ENCODE data around the gene PTPRR. TPM values are rescaled to one million over a fixed set of nuclear protein-coding genes. Genes with fewer than 3 reads are reported as not detected.
"Not testable (repeated sequence)": the region's sequence is repeated elsewhere in the genome, so short reads cannot be mapped to it uniquely, and the experiment has no call there.

Gene PTPRR
- total RNA-seq, 1 donor from 2014 or later: not detected

DNA sequence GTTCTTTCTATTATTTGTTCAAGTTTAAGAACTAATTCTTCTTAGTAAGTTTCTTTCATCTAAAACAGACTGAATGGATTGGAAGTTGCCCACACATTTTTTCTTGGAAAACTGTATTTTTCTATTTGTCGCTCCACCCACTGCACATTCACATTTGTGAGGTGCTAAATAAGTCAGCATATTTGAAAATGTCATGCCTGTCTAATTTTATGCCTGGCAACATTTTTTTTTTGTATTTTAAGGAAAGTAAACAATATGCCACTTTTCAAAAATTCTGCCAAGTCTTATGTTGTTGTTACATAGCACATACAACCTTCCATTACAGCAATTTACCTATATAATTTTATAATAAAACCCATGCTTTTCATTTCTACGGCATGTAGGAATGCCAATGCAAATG lies 170.6 kb downstream of the PTPRR start:
- intact Hi-C loops (cut with micrococcal nuclease): no loop called here

DNA sequence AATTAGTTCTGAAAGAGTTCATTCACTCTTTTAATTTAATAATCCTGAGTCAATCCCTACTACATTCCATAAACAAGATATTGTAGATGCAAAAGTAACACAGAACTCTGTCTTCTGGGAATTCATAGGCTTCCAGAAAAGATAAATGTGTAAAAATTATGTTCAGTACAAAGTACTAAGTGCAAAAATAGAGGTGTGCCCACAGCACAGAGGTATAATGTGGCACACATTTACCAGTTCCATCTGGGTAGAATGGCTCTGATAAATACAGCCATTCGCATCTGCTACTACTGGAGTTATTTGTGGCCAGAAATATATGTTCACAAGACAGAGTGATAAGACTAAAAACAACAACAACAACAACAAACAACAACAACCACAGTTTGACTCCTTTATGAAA lies 171.7 kb downstream of the PTPRR start:
- intact Hi-C loops (cut with micrococcal nuclease): no loop called here

DNA sequence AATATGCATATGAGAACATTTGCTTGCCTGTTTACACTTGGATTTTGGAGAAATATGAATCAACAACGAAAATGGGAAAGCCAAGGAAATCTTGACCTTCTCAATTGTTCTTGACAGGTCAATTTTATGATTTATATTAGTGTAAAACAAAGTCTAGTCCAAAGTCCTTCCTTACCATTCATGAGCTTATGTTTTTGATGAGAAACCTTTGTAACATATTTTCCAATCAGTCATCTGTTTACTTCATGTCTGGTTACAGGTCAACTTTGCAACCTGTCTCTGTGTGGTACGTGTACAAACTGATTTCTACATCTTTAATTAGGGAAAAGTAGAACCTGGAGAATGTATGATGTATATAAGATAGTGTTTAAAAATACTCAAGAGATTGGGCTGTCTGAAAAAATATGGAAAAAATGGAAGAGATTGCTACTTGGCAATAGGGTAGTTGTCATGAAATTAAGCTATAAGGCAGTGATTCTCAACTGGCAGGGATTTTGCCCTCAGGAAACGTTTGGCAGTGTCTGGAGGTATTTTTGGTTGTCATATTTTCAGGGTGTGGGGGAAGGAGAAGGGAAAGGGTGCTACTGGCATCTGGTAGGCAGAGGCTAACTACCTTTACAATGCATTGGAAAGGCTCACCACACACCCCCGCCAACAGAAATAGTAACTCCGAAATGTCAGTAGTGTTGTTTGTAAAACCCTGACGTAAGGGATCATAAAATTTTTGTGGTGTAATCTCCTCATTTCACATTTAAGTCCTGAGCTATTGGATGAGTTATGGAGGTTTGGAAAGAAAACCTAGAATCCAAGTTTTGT lies 172.9 kb downstream of the PTPRR start:
- intact Hi-C loops (cut with micrococcal nuclease): no loop called here

DNA sequence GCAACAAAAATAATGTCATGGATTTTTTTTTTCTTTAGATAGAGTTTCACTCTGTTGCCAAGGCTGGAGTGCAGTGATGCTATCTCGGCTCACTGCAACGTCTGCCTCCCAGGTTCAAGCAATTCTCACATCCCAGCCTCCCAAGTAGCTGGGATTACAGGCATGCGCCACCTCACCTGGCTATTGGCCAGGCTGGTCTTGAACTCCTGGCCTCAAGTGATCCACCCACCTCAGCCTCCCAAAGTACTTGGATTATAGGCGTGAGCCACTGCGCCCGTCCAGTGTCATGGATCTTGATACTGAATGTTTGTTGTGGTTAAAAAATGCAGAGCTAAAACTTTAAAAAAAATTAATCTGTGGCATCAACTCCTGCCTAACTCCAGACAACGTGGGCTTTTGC lies 175.5 kb downstream of the PTPRR start:
- intact Hi-C loops (cut with micrococcal nuclease): no loop called here

DNA sequence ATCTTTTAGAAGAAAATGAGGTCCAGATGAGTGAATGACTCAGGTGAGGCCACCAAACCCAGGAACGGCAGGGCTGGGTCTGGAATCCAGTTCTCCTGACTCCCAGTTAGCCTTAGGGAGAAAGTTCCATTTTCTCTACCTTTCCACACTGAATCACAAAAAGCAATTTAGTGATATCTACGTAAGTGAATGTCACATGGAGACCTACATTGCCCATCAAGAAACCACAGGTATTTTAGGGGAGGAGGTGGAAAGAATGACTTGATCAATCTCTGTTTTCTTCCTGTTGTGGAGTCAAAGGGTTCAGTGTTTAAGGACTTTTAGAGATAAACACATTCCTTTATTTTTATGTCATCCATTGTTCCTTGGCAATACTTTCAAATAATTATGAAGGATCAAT lies 176.4 kb downstream of the PTPRR start:
- intact Hi-C loops (cut with micrococcal nuclease): no loop called here

DNA sequence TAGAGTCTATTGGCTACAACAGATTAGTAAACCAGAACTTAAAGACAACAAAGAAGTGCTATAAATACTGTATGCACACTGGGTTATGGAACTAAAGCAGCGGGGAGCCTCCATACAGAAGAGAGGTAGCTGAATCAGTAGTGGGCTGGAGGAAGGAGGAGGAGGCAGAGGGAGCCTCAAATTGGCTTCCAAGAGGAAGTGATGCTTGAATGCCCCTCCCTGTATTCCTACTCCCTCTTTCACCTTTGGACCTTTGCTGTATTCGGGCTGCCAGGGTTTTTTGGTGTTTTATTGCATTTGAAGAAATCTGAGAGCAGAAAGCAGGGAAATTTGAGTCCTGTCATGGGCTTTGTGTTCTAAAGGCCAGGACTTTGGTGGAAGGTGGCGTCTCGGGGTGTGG lies 179.3 kb downstream of the PTPRR start:
- intact Hi-C loops (cut with micrococcal nuclease): no loop called here

DNA sequence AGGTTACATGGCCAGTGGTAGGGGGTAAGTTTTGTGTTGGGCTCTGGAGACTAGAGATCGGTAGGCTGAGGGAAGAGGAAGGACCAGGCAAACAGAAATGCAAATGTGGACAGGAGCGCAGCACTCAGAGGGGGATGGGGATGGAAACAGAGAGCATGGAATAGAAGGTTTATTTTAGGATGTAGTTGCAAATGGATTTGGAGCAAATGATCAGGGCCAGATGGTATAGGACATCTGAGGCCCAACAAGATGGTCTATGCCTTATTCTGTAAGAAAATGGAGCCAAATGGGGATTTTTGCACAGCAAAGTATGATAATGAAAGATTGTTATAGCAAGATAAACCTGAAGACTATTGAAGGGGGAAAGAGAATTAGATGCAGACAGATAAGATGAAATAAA lies 180.8 kb downstream of the PTPRR start:
- intact Hi-C loops (cut with micrococcal nuclease): no loop called here

DNA sequence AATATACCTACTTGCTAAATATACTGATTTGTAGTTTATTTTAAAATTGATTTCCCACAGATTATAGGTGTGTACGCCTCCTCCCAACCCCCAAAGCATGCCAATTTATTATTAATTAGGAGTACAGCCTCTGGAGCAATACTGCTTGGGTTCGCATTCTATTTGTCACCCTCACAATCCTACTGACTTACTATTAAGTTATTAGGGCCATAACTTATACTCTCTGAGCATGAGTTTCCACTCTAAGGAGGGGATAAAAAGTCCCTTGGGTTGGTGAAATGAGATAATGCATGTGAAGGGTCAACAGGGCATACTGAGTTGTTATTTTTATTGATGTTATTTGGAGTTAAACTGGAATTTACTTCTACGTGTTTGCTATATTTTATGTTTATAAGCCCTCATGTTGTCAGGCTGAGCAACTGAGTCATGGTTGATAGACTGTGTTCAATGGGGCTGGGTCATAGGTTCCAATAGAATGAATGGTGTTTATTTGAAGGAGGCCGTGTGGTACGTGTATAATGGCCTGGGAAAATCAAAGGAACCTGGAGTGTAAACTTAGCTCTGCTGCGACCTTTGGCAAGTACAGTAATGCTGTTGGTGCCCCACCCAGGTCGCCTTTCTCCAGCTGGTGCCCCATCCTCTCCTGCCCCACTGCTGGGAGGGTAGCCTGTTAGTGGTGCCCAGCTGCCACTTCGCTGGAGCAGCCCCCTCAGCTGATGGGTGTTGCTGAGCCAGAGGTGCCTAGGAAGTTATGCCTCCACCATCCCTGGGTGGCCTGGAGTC lies 184.0 kb downstream of the PTPRR start:
- intact Hi-C loops (cut with micrococcal nuclease): no loop called here

DNA sequence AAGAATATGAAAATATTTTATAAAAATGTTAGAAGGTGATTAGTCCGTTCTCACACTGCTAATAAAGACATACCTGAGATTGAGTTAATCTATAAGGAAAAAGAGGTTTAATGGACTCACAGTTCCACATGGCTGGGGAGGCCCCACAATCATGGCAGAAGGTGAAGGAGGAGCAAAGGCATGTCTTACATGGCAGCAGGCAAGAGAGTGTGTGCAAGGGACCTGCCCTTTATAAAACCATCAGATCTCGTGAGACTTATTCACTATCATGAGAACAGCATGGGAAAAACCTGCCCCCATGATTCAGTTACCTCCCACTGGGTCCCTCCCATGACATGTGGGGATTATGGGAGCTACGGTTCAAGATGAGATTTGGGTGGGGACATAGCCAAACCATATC lies 185.3 kb downstream of the PTPRR start:
- intact Hi-C loops (cut with micrococcal nuclease): not testable (repeated sequence)

DNA sequence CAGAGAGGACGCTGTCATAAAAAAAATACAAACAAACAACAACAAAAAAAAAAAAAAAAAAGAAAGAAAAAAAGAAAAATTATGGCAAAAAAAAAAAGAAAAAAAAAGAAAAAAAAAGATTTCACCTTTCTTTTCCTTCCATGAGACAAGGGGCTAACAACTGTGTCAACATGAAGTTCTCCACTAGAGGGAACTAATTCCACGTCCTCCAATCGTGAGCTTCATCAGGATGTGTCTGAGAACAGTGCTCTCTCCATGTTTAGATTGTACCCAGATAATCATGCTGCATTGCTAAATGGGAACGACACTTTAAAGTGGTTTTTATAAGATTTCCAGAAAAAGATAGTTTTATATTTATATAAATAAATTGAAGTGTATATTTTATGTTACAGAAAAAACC lies 187.2 kb downstream of the PTPRR start:
- intact Hi-C loops (cut with micrococcal nuclease): loop anchor here (1.0 kb wide), 1 partner anchor 116 kb away; no protein-coding TSS in a partner anchor

DNA sequence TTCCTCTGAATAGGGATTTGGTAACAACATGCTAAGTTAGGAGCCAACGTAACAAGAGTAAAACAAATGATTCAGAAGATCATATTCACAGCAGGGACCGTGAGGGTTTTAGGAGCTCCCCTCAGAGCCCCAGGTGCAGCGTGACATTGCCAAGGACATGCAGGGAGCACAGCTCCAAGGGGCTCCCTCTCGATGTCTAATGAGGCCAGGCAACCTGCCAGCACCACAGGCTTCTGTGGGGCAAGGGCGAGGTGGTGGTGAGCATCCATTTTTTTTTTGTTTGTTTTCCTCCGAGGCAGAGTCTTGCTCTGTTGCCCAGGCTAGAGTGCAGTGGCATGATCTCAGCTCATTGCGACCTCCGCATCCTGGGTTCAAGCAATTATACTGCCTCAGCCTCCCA lies 188.3 kb downstream of the PTPRR start:
- intact Hi-C loops (cut with micrococcal nuclease): no loop called here

DNA sequence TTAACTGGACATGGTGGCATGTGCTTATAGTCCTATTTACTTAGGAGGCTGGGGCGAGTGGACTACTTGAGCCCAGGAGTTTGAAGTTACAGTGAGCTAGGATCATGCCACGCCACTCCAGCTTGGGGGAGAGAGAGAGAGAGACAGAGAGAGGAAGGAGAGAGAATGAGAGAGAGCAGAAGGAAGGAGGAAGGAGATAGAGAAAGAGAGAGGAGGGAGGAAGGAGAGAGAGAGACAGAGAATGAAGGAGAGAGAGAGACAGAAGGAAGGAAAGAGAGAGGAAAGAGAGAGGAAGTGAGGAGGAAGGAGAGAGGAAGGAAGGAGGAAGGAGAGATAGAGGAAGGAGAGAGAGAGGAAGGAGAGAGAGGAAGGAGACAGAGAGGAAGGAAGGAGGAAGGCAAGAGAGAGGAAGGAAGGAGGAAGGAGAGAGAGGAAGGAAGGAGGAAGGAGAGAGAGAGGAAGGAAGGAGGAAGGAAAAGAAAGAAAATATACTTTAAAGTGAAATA lies 189.8 kb downstream of the PTPRR start:
- intact Hi-C loops (cut with micrococcal nuclease): loop anchor here (1.0 kb wide), 2 partner anchors 140 to 851 kb away; no protein-coding TSS in a partner anchor

DNA sequence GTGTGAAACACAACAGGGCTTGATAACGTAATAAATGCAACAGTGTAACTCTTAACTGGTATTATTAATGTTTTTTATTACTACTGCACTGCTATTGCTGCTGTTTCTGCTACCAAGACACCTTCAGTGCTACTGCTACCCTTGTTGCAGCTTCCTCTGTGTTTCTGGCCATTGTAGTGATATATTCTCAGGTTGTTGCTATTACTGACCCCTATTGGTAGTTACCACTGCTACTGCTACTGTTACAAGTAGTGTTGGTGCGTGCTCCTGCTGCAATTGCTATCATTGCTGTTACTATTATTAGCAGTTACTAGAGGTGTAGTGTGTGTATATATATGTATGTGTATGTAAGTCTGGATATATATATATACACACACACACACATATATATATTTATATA lies 196.1 kb downstream of the PTPRR start:
- intact Hi-C loops (cut with micrococcal nuclease): loop anchor here (5.0 kb wide), 1 partner anchor 822 kb away; no protein-coding TSS in a partner anchor

DNA sequence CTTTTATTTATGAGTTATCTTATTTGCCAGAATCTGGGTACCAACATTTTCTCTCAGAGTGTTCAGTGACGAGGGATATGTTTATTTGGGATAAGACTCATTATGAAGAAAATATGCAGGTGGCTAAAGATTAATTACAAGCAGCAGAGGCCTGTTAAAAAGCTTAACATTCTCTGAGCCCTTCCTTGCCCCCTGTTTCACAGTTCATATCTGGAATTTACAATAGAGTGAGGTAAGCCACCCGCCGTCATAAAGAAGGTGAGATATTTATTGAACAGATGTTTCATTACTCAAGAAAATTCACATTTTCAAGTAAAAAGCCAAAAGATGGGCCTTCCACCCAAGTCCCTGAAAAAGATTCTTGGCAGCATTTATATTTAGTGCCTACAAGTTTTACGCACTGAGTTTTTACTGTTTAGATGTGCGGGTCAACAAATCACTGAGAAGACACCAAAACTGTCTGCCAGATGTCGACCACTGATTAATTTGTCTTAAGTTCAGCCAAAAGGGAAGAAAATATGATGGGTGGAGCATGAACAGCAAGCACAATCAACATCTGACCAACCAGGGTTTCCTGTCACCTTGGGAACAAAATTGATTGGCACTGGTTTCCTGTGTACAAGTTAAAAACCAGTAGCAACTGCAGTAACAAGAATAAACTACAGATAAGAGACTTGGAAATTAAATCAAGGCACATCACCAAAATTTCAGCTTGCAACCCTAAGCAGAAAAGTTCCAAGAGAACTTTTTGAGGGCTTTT lies 197.8 kb downstream of the PTPRR start:
- intact Hi-C loops (cut with micrococcal nuclease): loop anchor here (5.0 kb wide), 1 partner anchor 820 kb away; no protein-coding TSS in a partner anchor

DNA sequence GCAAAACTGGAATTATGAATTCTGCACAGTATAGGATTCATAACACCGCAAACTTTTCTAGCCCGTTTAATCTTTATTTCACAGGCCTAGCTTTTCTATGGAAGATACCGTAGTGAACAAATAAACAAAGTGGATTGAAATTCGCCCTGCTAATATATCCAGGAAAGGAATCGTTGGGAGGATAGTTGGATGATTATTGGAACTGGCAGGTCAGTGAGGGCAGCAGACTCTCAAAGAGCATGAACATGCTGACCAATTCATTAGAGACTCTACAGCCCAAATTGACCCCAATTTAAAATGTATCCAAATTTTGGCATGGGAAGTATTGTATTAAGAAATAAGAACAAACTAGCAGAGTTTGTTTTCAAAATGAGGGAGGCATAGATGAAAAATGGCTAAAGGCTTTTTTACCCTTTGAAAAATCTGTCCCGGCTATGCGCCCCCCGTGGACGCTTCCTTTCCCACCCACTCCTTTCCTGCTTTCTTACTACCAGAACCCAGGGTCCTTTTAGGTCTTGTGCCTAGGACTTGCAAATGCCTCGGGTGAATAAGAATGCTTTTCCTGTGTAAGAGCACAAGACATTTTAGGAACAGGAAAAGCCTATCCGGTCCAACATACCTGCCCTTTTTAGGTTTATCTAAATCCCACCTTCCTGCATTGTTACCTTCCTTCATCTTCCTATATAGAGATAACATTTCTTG lies 198.7 kb downstream of the PTPRR start:
- intact Hi-C loops (cut with micrococcal nuclease): loop anchor here (5.0 kb wide), 1 partner anchor 820 kb away; no protein-coding TSS in a partner anchor

DNA sequence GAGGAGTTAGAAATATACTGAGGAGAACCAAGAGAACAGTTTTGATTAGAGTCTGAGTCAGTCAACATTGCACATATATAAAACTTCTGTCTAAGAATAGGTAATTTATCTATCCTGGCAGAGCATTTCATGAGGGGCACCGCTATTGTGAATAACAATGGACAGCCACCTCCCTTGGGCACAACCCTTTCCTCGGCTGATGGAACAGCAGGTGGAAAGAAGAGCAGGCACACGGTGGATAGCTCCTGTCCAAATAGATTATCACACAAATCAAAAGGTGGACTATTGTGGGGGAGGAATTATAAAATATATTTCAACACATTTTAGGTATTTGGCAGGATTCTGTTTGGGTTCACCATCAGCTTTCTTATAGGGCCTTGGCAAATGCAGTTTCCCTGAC lies 199.3 kb downstream of the PTPRR start:
- intact Hi-C loops (cut with micrococcal nuclease): loop anchor here (5.0 kb wide), 1 partner anchor 819 kb away; no protein-coding TSS in a partner anchor

DNA sequence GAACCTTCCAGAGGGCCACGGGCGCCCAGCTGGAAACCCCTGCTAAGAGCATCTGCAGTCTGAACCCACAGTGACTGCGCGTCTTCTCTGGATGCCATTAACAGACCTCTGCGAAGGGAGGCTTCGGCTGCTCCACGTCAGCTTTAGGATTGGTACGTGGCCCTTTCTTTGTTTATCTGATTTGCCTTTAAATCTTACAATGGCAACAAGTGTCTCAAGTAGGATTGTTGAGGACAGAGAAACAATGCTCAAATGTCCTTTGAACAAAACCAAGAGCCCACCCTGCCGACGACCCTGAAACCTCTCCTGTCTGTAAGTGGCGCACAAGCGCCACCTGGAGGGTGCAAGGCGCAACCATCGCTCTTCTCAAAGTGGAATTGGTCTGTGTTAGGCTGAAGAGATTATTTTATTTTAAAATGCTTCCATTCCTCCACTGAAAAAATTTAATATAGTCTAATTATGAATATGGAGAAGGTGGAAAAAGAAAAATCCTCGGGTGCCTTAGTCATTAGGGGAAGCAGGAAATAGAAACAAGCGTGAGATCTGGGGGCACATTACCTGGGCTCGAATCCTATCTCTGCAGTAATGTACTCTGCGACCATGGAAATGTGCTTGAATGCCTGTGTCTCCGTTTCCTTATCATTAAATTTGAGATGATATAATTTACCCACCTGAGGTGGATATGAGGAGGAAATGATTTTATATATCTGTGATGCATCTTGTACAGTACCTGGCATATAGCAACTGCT lies 200.7 kb downstream of the PTPRR start:
- intact Hi-C loops (cut with micrococcal nuclease): loop anchor here (1.0 to 5.0 kb wide), 2 partner anchors 130 to 818 kb away; no protein-coding TSS in a partner anchor

DNA sequence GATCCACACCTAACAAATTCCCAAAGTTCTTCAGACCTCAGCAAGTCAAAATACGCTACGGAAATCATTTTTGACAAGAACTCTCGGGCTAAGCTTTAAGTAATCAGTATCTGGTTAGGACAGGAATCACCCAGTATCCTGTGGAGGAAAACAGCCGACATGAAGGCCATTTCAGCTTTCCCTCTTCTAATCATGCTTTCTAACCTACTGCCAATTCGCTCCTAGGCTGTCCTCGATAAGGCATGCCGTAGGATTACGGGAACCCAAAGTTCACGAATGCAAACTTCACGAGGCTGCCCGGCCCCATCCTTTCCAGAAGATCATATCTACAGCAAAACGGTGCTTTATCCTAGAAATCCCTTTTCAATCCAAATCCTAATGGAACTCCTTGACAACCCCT lies 201.5 kb downstream of the PTPRR start:
- intact Hi-C loops (cut with micrococcal nuclease): no loop called here

DNA sequence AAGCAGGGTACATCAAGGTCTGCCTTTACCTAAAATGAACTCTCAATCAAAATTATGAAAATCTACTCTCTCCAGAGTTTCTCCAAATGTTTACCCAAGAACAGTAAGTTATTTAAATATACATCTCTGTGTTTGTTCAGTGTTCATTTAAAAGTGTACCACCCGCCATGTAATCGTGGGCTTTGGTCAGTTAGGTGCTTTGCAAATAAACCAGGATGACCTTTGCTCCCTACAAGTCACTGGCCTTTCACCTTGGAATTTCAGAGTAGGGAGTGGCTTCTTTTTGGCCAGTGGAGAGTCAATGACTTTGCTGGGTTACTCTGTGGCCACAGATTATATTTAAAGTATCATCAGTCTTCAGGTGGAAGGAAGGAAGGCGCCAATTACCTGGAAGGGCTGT lies 208.7 kb downstream of the PTPRR start:
- intact Hi-C loops (cut with micrococcal nuclease): no loop called here

DNA sequence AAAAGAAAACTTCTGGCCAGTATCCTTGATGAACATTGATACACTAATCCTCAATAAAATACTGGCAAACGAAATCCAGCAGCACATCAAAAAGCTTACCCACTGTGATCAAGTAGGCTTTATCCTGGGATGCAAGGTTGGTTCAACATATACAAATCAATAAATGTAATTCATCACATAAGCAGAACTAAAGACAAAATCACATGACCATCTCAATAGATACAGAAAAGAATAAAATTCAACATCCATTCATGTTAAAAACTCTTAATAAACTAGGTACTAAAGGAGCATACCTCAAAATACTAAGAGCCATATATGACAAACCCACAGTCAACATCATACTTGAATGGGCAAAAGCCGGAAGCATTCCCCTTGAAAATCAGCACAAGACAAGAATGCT lies 211.5 kb downstream of the PTPRR start:
- intact Hi-C loops (cut with micrococcal nuclease): no loop called here

Measured in T-helper 2 cell treated with Interferon-gamma antibody and Interleukin-4, amounts not matched to agents 100 ng/mL and 5 ng/mL, for 36 hours (primary cell).